Measurements from ENCODE around the gene NPAS1.

NPAS1 gene

GRCh38 chr19:46979126-46980105 lies 40.2 kb upstream of the NPAS1 start:
- Histone ChIP-seq H3K4me3 (ENCODE audit: low read length in 2 of 2) (no peak overlapping the region), H3K4me1 (ENCODE audit: control insufficient read depth, insufficient read depth, low read length) (peaks cover 80% of the 10 kb centered on the region), H3K36me3 (ENCODE audit: control insufficient read depth in 2 of 2, insufficient read depth in 2 of 2, low read length in 2 of 2) (no peaks in the 10 kb centered on the region), H3K9ac (ENCODE audit: low read length in 2 of 2) (no peak overlapping the region), H3K27ac (ENCODE audit: low read length) (no peak overlapping the region), H3K27me3 (ENCODE audit: control insufficient read depth in 1 of 2, insufficient read depth in 2 of 2, low read length in 2 of 2) (no peaks in the 10 kb centered on the region), H3K9me3 (ENCODE audit: control insufficient read depth in 2 of 2, low read length in 2 of 2) (no peaks in the 10 kb centered on the region)

GRCh38 chr19:46980761-46981160 lies 38.9 kb upstream of the NPAS1 start:
- Histone ChIP-seq H3K36me3 (ENCODE audit: control insufficient read depth in 2 of 2, insufficient read depth in 2 of 2, low read length in 2 of 2) (no peaks in the 10 kb centered on the region), H3K27ac (ENCODE audit: low read length) (no peak overlapping the region), H3K4me3 (ENCODE audit: low read length in 2 of 2) (no peak overlapping the region), H3K9me3 (ENCODE audit: control insufficient read depth in 2 of 2, low read length in 2 of 2) (no peaks in the 10 kb centered on the region), H3K4me1 (ENCODE audit: control insufficient read depth, insufficient read depth, low read length) (peaks cover 80% of the 10 kb centered on the region), H3K27me3 (ENCODE audit: control insufficient read depth in 1 of 2, insufficient read depth in 2 of 2, low read length in 2 of 2) (no peaks in the 10 kb centered on the region), H3K9ac (ENCODE audit: low read length in 2 of 2) (no peak overlapping the region)

GRCh38 chr19:46981286-46981945 lies 38.2 kb upstream of the NPAS1 start:
- H3K4me1 ChIP-seq (ENCODE audit: control insufficient read depth, insufficient read depth, low read length), result peaks cover 77% of the 10 kb centered on the region
- no peak overlapping the region for H3K4me3 ChIP-seq (ENCODE audit: low read length in 2 of 2)
- H3K9me3 ChIP-seq (ENCODE audit: control insufficient read depth in 2 of 2, low read length in 2 of 2), result no peaks in the 10 kb centered on the region
- H3K9ac ChIP-seq (ENCODE audit: low read length in 2 of 2), result no peak overlapping the region
- H3K27ac ChIP-seq (ENCODE audit: low read length), result no peak overlapping the region
- no peaks in the 10 kb centered on the region for H3K27me3 ChIP-seq (ENCODE audit: control insufficient read depth in 1 of 2, insufficient read depth in 2 of 2, low read length in 2 of 2)
- H3K36me3 ChIP-seq (ENCODE audit: control insufficient read depth in 2 of 2, insufficient read depth in 2 of 2, low read length in 2 of 2), result no peaks in the 10 kb centered on the region

GRCh38 chr19:46983097-46983496 lies 36.5 kb upstream of the NPAS1 start:
- peaks cover 60% of the 10 kb centered on the region for H3K4me1 ChIP-seq (ENCODE audit: control insufficient read depth, insufficient read depth, low read length)
- no peak overlapping the region for H3K4me3 ChIP-seq (ENCODE audit: low read length in 2 of 2)
- H3K9ac ChIP-seq (ENCODE audit: low read length in 2 of 2), result no peak overlapping the region
- H3K9me3 ChIP-seq (ENCODE audit: control insufficient read depth in 2 of 2, low read length in 2 of 2), result no peaks in the 10 kb centered on the region
- H3K27ac ChIP-seq (ENCODE audit: low read length), result no peak overlapping the region
- H3K36me3 ChIP-seq (ENCODE audit: control insufficient read depth in 2 of 2, insufficient read depth in 2 of 2, low read length in 2 of 2), result peaks cover under 1 to 3% of the 10 kb centered on the region in 2 donors
- no peaks in the 10 kb centered on the region for H3K27me3 ChIP-seq (ENCODE audit: control insufficient read depth in 1 of 2, insufficient read depth in 2 of 2, low read length in 2 of 2)

GRCh38 chr19:46984077-46985010 lies 35.3 kb upstream of the NPAS1 start:
- Histone ChIP-seq H3K36me3 (ENCODE audit: control insufficient read depth in 2 of 2, insufficient read depth in 2 of 2, low read length in 2 of 2) (peaks cover 4 to 9% of the 10 kb centered on the region in 2 donors), H3K9ac (ENCODE audit: low read length in 2 of 2) (no peak overlapping the region), H3K27ac (ENCODE audit: low read length) (peak overlapping the region; percentile 74), H3K4me1 (ENCODE audit: control insufficient read depth, insufficient read depth, low read length) (peaks cover 49% of the 10 kb centered on the region), H3K4me3 (ENCODE audit: low read length in 2 of 2) (peak overlapping the region in 1 of 2 donors; percentile 47), H3K9me3 (ENCODE audit: control insufficient read depth in 2 of 2, low read length in 2 of 2) (no peaks in the 10 kb centered on the region), H3K27me3 (ENCODE audit: control insufficient read depth in 1 of 2, insufficient read depth in 2 of 2, low read length in 2 of 2) (no peaks in the 10 kb centered on the region)

GRCh38 chr19:46985542-46986415 lies 33.9 kb upstream of the NPAS1 start:
- H3K27me3 ChIP-seq (ENCODE audit: control insufficient read depth in 1 of 2, insufficient read depth in 2 of 2, low read length in 2 of 2), result no peaks in the 10 kb centered on the region
- H3K27ac ChIP-seq (ENCODE audit: low read length), result peak overlapping the region; percentile 74
- H3K9ac ChIP-seq (ENCODE audit: low read length in 2 of 2), result no peak overlapping the region
- H3K9me3 ChIP-seq (ENCODE audit: control insufficient read depth in 2 of 2, low read length in 2 of 2), result no peaks in the 10 kb centered on the region
- H3K4me3 ChIP-seq (ENCODE audit: low read length in 2 of 2), result no peak overlapping the region
- peaks cover 4 to 17% of the 10 kb centered on the region in 2 donors for H3K36me3 ChIP-seq (ENCODE audit: control insufficient read depth in 2 of 2, insufficient read depth in 2 of 2, low read length in 2 of 2)
- H3K4me1 ChIP-seq (ENCODE audit: control insufficient read depth, insufficient read depth, low read length), result peaks cover 40% of the 10 kb centered on the region

GRCh38 chr19:46988614-46989230 lies 30.9 kb upstream of the NPAS1 start:
- Histone ChIP-seq H3K4me1 (ENCODE audit: control insufficient read depth, insufficient read depth, low read length) (peaks cover 28% of the 10 kb centered on the region), H3K27me3 (ENCODE audit: control insufficient read depth in 1 of 2, insufficient read depth in 2 of 2, low read length in 2 of 2) (no peaks in the 10 kb centered on the region), H3K4me3 (ENCODE audit: low read length in 2 of 2) (no peak overlapping the region), H3K27ac (ENCODE audit: low read length) (no peak overlapping the region), H3K9me3 (ENCODE audit: control insufficient read depth in 2 of 2, low read length in 2 of 2) (no peaks in the 10 kb centered on the region), H3K36me3 (ENCODE audit: control insufficient read depth in 2 of 2, insufficient read depth in 2 of 2, low read length in 2 of 2) (peaks cover 13 to 26% of the 10 kb centered on the region in 2 donors), H3K9ac (ENCODE audit: low read length in 2 of 2) (no peak overlapping the region)

GRCh38 chr19:46990991-46991676 lies 28.5 kb upstream of the NPAS1 start:
- Histone ChIP-seq H3K4me3 (ENCODE audit: low read length in 2 of 2) (no peak overlapping the region), H3K27me3 (ENCODE audit: control insufficient read depth in 1 of 2, insufficient read depth in 2 of 2, low read length in 2 of 2) (no peaks in the 10 kb centered on the region), H3K4me1 (ENCODE audit: control insufficient read depth, insufficient read depth, low read length) (peaks cover 12% of the 10 kb centered on the region), H3K9ac (ENCODE audit: low read length in 2 of 2) (no peak overlapping the region), H3K36me3 (ENCODE audit: control insufficient read depth in 2 of 2, insufficient read depth in 2 of 2, low read length in 2 of 2) (peaks cover 13 to 29% of the 10 kb centered on the region in 2 donors), H3K27ac (ENCODE audit: low read length) (peak overlapping the region; percentile 18), H3K9me3 (ENCODE audit: control insufficient read depth in 2 of 2, low read length in 2 of 2) (no peaks in the 10 kb centered on the region)
